NCI-H128 (cell line): ENCODE measurements around the gene PPM1B.
A peak's percentile ranks its signal among the peaks of the same experiment; 100 is the strongest.
"Not testable (repeated sequence)": the region's sequence is repeated elsewhere in the genome, so short reads cannot be mapped to it uniquely, and the experiment has no call there.

Experiments
- DNase-seq: peaks from one replicate; lab custom pipeline; 2025; ENCODE audit not compliant: unreplicated experiment; lab: John Stamatoyannopoulos, UW

Gene PPM1B

DNA sequence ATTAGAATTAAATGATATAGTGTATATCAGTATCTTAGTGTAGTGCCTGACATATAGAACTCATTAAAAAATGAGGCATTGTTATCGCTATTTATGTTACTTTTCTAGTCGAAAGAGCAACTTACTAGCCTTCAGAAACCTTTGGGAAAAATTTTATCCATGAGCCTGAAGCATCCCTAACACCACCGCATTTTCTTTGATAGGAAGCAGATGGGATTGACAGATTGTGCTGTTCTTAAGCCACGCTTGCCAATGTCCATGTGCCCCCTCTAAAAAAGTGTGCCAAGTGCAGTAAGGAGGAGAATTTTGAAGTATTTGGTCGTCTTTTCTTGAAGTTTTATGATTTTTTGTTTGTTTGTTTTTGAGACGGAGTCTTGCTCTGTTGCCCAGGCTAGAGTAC, 29.1 kb downstream of the PPM1B start:
- no peak for DNase-seq

DNA sequence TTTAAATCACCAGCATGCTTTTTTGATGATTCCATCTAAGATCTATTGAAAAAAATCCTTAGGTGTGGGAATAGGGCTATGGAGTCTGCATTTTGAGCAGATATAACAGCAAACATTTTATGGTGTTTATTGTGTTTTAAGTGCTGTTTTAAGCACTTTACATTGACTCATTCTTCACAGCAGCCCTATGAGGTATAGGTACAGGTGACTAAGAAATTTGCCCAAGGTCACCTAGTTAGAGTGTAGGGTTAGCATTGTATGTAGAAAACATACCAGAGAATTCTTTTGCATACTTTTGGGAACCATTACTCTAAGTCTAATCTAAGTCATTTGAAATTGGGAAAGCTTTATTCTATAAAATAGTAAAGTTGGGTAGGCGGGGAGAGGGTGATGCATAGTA, 31.3 kb downstream of the PPM1B start:
- no peak for DNase-seq

DNA sequence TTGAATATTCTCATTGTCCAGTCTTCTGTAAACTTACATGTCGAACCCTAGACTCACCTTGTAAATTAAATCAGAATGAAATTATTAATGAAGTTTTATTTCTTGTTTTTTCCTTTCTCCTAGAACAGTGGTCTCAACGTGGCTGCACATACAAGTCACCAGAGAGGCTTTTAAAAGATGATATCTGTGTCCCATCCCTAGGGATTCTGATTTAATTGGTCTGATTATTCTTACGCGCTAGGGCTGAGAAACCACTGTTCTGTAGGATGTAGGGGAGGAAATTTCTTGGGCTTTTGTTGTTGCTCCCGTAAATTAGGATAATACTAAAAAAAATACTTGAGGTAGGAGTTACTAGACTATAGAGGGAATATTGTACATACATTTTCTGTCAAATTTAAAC, 32.1 kb downstream of the PPM1B start:
- no peak for DNase-seq

DNA sequence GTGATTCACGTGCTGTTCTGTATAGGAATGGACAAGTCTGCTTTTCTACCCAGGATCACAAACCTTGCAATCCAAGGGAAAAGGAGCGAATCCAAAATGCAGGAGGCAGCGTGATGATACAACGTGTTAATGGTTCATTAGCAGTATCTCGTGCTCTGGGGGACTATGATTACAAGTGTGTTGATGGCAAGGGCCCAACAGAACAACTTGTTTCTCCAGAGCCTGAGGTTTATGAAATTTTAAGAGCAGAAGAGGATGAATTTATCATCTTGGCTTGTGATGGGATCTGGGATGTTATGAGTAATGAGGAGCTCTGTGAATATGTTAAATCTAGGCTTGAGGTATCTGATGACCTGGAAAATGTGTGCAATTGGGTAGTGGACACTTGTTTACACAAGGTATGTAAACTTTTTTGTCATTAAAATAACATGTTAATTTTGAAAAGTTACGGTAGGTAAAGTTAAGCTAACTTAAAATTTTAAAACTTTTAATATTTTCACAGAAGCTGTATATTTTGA, 33.0 kb downstream of the PPM1B start:
- no peak for DNase-seq

DNA sequence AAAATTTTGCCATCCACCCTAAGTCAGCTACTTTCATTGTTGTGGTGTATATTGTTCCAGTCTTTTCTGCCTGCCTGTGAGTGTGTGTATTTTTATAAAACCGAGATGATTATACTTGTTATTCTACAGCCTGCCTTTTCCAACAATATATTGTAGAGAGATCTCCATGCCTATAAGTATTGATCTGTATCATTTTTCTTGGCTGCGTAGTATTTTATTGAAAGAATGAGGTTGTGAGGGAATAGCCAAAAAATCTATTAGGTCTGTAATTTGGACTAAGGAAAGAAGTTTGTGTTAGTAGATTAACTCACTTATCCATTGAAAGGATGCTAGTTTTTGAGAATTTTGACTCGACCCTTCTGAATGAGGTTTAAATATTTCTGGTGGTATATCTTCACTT, 34.9 kb downstream of the PPM1B start:
- DNase-seq = no peak

DNA sequence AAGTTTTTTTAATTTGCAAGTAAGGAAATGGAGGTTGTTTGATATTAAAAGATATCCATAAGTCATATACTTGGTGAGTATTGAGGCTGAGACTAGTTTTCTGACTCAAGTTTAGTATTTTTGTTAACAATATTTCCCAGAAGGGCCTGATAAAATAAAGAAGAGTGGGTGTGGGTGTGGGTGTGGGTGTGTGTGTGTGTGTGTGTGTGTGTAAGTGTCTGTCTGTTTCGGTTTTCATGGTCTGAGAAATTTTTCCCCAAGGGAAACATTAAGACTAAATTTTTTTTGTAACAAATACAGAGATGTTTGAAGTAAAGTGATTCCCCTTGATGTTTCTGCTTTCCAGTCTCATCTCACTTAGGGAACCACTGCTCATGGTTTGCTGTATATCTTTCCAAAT, 36.5 kb downstream of the PPM1B start:
- DNase-seq = no peak

DNA sequence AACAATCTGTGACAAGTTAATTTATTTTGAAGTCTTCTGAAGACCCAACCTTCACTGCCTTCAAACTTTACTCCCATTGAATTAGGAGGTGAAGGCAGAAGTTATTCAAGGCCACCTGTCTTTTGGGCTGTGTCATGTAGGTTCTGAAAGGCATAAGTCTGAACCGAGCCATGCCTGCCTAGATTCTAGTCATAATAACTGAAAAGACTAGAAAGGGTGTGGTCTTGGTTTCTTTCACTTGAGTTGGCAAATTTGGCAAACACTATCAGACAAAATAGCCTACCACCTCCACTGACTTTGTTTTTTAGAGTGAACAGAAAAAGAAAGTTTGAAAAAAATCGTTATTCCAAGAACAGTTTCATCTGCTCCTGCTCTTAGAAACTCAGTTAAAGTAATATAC, 38.4 kb downstream of the PPM1B start:
- DNase-seq = no peak

DNA sequence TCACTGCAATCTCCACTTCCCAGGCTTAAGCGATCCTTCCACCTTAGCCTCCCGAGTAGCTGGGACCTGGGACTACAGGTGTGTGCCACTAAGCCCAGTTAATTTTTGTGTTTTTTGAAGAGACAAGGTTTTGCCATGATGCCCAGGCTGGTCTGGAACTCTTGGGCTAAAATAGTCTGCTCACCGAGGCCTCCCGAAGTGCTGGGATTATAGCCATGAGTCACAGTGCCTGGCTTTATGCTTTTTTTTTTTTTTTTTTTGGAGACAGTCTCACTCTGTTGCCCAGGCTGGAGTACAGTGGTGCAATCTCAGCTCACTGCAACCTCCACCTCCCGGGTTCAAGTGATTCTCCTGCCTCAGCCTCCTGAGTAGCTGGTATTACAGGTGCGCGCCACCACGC, 39.0 kb downstream of the PPM1B start:
- DNase-seq = not testable (repeated sequence)

DNA sequence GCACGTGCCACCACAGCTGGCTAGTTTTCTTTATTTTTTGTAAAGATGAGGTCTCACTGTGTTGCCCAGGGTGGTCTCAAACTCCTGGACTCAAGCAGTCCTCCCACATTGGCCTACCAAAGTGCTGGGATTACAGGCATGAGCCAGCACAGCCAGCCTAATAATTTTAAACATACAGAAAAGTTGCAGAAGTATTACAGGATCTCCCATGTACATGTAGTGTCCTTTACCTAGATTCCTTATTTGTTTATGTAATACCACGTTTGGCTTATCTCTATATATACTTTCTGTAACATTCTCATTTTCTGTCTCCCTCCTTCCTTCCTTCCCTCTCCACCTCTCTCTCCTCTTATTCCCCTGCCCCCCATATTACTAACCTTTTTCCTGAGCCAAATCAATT, 41.7 kb downstream of the PPM1B start:
- DNase-seq = no peak

DNA sequence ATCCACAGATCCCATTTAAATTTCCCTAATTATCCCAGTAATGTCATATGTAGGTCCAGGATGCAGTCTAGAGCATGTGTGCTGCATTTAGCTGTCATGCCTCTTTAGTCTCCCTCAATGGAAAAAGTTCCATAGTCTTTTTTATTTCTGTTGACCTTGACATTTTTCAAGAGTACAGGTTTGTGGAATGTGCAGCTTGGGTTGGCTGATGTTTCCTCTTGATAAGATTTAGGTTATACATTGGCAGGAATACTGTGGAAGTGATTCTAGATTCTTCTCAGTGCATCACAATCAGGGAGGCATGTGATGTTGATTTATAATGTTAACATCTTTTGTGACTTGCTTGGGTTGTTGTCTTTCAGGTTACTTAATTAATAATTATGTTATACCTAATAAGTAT, 42.5 kb downstream of the PPM1B start:
- no peak for DNase-seq

DNA sequence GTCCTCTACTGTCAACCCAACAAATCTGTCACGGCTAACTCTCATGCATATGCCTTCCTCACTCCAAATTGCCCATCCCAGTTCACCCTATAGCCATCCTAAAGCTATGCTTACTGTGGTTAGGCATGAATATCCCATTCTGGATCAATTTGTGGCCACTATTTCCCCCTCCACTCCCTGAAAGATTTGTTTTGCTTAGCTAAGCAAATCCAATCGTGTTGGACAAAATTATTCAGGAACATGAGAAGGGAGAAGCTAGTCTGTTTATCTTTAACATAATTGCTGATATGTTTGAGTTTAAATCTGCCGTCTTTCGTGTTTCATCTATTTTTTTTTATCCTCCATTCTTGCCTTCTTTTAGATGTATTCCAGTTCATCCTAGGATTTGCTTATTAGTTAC, 43.6 kb downstream of the PPM1B start:
- DNase-seq = no peak

DNA sequence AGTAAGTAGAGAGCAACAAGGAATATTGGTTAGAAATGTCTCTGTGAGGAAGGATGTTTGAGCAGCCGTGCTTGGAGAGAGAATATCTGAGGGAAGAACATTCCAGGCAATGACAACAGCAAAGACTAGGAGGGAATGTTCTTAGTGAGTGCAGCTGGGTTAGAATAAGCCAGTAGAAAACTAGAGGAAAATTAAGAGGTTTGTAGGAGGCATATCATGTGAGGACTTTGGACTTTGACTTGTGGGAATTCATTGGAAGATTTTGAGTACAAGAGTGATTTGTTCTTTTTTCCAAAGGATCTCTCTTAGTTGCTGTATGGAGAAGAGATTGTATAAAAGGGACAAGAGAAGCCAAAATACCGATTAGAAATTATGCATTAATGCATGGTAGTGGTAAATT, 47.2 kb downstream of the PPM1B start:
- no peak for DNase-seq

DNA sequence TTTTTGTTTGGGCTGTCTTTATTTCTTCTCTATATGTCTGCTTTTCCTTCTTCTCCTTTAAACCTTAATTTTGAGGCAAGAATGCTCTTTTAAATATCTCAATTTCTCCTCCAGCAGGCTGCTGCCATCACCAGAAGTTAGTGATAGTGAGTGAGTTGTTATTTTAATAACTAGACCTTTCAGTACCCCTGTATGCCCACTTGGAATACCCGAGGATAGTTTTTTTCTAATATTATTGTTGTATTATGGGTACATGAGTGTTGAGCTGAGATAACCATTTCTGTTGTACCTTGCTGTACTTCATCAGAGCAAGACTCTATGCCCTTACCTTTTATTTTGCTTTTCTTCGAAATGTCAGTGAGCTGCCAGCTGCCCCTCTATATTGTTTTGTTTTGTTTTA, 50.1 kb downstream of the PPM1B start:
- no peak for DNase-seq

DNA sequence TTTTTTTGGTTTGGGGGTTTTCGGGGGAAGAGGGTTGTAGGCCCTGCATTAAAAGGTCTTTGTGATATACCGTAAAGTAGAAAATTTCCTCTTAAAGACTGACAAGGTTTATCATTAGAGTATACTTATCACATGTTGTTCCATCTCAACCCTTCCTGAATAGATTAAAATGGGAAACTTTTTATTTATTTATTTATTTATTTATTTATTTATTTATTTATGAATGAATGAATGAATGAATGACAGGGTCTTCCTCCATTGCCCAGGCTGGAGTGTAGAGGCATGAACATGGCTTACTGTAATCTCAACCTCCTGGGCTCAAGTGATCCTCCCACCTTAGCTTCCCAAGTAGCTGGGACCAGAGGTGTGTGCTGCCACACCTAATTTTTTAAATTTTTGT, 58.1 kb downstream of the PPM1B start:
- DNase-seq = no peak

DNA sequence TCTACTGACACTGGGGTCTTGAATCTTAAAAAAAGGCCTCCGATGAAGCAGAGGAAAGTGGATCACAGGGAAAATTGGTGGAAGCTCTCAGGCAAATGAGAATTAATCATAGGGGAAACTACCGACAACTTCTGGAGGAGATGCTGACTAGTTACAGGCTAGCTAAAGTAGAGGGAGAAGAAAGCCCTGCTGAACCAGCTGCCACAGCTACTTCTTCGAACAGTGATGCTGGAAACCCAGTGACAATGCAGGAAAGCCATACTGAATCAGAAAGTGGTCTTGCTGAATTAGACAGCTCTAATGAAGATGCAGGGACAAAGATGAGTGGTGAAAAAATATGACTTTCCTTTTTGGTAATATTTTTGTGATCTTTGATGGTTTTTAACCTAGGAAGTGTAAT, 61.7 kb downstream of the PPM1B start:
- no peak for DNase-seq

DNA sequence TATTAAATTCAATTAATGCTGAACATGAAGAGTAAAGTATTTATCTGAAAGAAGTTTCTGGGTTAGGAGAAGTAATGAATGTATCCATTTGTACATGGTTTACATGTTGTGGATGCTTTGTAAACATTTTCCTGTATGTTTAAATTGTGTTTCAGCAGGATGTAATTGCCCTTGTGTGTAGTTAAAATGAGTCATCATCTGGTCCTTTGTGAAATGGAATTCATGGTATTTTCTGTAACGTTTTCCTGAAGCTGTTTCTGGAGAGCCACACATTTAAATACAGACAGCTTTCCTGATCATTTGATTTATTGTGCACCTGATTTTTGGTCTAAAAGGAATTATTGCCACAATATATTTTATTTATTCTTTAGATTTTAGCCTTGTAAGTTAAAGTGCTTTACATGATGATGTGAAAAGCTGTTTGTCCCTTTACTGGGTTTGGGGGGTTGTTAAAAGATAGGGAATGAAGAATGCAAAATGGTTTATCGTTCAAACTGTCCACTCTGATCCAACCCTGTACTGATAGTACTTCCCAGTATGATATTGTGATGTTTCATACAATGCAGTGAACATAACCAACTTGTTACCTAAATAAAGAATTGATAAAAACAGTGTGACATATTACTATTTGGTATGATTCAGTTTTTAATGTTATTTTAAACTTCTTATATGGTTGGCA, 64.9 kb downstream of the PPM1B start:
- DNase-seq = no peak

DNA sequence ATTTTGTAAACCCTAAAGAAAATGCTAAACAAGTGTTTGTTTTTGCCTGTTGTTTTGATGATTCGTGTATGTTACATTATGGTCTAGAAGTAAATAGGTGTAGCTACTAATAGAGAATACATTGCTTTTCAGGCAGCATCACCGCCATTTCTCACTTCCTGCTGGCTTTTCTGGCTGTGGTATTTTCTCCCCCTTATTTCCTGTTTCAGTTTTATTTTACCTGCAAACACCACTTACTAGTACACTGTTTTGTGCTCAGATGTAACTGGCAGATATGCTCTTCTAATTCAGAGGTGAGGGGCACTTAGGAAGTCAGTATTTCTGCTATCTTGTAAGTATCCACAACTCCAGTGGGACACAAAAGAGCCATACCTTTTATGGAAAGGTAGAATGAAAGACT, 68.5 kb downstream of the PPM1B start:
- DNase-seq = no peak

DNA sequence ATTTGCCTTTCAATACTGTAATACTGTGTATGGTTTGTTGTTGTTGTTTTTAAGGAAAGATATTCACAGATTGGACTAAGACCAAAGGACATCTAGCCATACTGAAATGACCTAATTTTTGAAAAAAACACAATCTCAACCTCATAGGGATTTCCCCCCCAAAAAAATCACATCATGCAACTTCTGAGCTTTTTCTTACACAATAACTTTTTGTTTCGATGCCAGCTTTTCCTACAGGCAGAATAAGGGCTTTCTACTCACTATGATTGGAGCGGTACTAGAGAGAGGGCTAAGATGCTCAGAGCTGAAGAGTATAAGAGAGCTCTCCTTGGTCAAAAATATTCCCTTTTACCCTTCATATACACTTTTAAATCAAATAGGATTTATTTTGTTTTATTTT, 74.2 kb downstream of the PPM1B start:
- no peak for DNase-seq

DNA sequence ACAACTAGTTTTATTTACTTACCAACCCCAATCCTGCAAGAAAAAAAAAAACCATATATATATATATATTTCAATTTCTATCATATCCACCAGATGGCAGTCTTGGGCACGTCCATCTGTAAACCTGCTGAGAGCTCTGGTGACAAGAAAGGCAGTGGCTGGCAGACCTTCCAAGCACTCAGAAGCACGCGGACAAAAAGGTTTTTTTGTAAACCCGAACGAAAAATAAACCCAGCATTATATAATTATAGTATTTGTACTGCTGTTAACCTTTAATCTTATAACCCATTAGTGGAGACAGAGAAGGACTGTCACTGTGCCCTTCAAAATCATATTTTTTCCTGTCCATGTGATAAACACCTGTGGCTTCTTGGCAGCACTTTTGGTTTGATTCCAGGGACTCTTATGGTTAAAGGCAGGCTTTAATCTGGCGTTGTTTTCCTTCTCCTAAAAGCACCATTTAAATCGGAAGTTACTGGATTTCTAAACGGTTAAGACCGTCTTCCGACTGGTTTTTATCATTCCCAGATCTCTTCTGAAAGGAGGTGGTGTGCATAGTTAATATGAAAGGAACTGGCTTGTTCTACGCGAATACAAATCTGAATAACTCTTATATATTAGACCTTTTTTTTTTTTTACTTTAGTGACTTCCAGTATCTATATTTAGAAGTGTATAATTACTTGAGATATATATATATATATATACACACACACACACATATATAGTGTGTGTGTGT, 75.6 kb downstream of the PPM1B start:
- peak; percentile 54 for DNase-seq

DNA sequence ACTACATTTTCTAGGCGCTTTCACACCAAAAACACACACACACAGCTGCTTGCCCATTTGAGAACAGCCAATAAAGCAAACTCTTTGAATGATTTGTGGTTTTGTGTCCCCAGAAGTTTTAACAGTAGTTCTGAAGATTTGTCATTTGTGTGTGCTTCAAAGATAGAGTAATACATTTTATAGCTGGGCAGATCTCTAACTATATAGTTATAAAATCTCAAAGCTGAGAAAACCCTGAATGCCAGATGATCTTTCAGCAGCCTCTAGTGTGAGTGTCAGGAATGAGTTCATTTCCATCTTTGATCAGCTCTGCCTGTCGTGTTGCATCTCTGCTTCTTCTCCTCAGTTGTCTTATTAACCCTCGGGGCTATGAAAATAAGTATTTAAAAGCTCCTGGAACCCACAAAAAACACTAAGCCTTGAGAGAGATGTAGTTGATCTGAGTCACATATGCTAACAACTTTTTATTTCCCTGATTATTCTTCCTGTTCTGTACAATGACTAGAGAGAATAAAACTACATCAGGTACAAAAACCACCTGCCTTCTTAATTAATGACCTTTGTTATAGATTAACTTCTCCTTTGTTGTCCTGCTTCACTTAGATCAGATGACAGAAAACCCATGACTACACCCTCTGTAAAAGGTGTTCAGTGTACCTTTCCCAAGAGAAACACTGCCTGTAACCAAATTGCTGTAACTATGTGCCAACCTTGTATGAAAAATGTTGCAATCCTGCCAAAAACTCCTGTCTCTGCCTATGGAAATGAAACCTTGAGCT, 76.6 kb downstream of the PPM1B start:
- DNase-seq = no peak

DNA sequence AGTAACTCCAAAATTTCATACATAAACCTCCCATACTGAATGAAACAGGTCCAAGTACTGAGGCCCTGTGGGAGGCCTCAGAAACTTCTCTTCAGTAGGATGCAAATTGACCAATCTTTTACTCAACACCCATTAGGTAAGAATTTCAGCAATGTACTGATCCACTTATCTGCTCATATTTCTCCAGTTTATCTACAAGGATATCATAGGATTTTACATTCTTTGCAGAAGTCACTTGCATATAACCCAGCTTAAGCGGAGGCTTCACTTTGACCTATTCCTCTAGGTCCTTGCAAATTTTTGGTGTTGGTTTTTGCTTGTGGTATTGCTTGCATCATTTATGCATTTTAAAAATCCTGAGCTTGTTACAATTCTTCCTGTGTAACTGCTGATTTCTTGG, 77.8 kb downstream of the PPM1B start:
- no peak for DNase-seq

DNA sequence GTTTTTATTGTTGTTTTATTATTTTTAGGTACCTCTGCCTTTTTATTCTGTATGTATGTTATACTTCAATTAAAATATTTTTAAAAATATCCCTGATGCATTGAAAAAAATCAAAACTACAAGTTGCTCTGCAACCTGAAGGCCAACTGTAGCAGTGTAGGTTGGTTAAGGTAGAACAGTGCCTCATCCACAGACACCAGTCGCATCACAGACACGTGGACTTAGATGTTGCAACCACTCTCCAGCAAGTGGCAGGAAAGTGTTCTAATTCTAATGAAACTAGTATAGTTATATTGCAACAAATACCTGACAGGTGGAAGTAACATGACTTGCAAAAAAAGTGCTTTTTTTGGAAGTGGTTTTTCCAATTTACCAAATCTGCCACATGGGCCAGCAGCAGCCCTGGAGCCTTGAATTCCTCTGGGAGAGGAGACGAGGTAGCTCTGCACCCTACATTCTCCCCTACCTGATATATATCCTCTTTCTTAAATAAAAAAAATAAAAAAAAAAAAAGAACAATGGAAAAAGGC, 78.2 kb downstream of the PPM1B start:
- DNase-seq = no peak
